Peyer's patch (tissue), 4 donors: ENCODE data around the gene ALDH2.

ENCODE experiments used
- CTCF ChIP-seq, 6 experiments: fragments of 450-650 bp in 4 of 6; fragments of 200-600 bp in 2 of 6; sonication (generic) in 1 of 6; IDR thresholded peaks; one replicate each; pipeline ENCODE4 v1.5.1; 2017 to 2019; ENCODE audit warnings: antibody characterized with exemption in 6 of 6, mild to moderate bottlenecking in 3 of 6, moderate library complexity in 1 of 6
- POLR2A ChIP-seq, 2 donors: fragments of 450-650 bp; IDR thresholded peaks; one replicate each; pipeline ENCODE4 v1.5.1; 2017; ENCODE audit warnings: antibody characterized with exemption in 2 of 2, mild to moderate bottlenecking in 2 of 2, moderate library complexity in 2 of 2

- TF ChIP-seq POLR2A (IDR thresholded peaks at IDR 0.05) (no peak), CTCF (IDR thresholded peaks at IDR 0.05) (no peak)
Observed at GRCh38 chr12:111826992-111827391, 60.3 kb downstream of the ALDH2 start.
